ENCODE results near the gene SSR2.

Gene SSR2

DNA sequence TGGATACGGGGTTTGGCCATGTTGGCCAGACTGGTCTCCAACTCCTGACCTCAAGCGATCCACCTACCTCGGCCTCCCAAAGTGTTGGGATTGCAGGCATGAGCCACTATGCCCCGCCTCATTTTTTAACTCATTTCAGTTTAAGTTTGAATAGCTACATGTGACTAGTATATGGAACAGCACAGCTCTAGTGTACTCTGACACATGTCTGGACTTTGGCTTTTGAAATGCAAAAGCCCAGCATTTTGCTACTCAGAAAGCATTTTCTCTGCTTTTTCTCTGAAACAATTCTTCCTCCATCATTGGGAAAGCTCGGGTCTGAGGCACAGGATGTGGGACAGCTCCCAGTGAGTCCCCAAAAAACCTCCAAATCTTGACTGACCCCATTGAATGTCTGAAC is 4.0 kb upstream of the SSR2 start:
- no peaks in the 10 kb centered on the region for H3K36me3 ChIP-seq (ENCODE audit: insufficient read depth)
- no peak overlapping the region for H3K4me2 ChIP-seq
- no peak overlapping the region for H2AFZ ChIP-seq (ENCODE audit: low read depth)
- H3K79me2 ChIP-seq (ENCODE audit: insufficient read depth, low read depth): peaks cover 6% of the 10 kb centered on the region
- H3K4me1 ChIP-seq (ENCODE audit: low read depth, poor library complexity, severe bottlenecking): peaks cover 6% of the 10 kb centered on the region
- H3K27me3 ChIP-seq (ENCODE audit: insufficient read depth, low read depth): no peaks in the 10 kb centered on the region
- no peak overlapping the region for H3K27ac ChIP-seq
- no peak overlapping the region for H3K4me3 ChIP-seq (IDR thresholded peaks at IDR 0.05; ENCODE audit: insufficient read depth, low read depth, low read length)
- TF ChIP-seq, protein P1, sequence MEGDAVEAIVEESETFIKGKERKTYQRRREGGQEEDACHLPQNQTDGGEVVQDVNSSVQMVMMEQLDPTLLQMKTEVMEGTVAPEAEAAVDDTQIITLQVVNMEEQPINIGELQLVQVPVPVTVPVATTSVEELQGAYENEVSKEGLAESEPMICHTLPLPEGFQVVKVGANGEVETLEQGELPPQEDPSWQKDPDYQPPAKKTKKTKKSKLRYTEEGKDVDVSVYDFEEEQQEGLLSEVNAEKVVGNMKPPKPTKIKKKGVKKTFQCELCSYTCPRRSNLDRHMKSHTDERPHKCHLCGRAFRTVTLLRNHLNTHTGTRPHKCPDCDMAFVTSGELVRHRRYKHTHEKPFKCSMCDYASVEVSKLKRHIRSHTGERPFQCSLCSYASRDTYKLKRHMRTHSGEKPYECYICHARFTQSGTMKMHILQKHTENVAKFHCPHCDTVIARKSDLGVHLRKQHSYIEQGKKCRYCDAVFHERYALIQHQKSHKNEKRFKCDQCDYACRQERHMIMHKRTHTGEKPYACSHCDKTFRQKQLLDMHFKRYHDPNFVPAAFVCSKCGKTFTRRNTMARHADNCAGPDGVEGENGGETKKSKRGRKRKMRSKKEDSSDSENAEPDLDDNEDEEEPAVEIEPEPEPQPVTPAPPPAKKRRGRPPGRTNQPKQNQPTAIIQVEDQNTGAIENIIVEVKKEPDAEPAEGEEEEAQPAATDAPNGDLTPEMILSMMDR (conservative IDR thresholded peaks at IDR 0.05; ENCODE audit: low read depth, low read length): no peak
- H4K20me1 ChIP-seq (ENCODE audit: insufficient read depth): no peaks in the 10 kb centered on the region
- H3K9ac ChIP-seq: no peak overlapping the region

DNA sequence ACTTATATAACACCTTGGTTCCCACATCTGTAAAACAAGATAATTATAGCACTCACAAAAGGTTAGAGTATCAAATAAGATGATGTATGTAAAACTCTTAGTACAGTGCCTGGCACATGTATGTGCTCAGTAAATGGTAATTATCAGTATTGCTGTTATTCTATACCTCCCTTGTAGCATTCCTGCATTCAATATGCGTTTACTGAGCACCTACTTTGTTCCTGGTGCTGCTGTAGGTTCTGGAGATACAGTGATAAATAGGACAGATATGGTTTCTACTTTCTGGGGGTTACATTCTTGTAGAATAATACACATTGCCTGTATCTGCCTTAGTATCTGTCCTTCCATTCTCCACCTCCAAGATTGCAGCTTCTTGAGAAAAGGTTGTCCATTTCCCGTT is 1.2 kb upstream of the SSR2 start:
- Histone ChIP-seq H3K27ac (no peak overlapping the region), H2AFZ (ENCODE audit: low read depth) (peak overlapping the region; percentile 1; the same call in 1 of the 2 replicates)

DNA sequence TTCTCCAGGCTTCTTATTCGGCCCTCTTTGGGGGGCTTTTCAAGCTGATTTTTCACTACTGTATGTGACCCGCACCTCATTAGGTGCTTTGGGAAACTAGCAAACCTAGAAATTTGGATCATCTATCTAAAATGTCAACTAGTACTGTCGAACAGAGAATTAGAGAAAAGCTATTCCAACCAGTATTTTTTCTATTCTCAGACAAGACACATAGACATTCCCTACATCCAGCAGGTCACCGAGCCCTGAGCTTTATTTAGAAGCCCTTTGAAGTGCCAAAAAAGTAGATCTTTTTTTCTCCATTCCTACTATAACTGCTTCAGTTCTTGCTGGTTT is 310 bp upstream of the SSR2 start:
- Histone ChIP-seq H3K36me3 (ENCODE audit: insufficient read depth) (peaks cover 28% of the 10 kb centered on the region; the same call in 1 of the 2 replicates), H2AFZ (ENCODE audit: low read depth) (peak overlapping the region; percentile 70), H4K20me1 (ENCODE audit: insufficient read depth) (no peaks in the 10 kb centered on the region), H3K4me3 (IDR thresholded peaks at IDR 0.05; ENCODE audit: insufficient read depth, low read depth, low read length) (peak overlapping the region; percentile 99), H3K27me3 (ENCODE audit: insufficient read depth, low read depth) (no peaks in the 10 kb centered on the region), H3K9ac (peak overlapping the region; percentile 55; the same call in 1 of the 2 replicates), H3K79me2 (ENCODE audit: insufficient read depth, low read depth) (peaks cover 41% of the 10 kb centered on the region), H3K27ac (no peak overlapping the region), H3K4me2 (peak overlapping the region; percentile 73), H3K4me1 (ENCODE audit: low read depth, poor library complexity, severe bottlenecking) (peaks cover 26% of the 10 kb centered on the region)
- TF ChIP-seq, protein P1 (conservative IDR thresholded peaks at IDR 0.05; ENCODE audit: low read depth, low read length): no peak

More for the DNA sequence above, 1.2 kb upstream of the SSR2 start:
- Histone ChIP-seq H3K36me3 (ENCODE audit: insufficient read depth) (peaks cover 22% of the 10 kb centered on the region; the same call in 1 of the 2 replicates), H4K20me1 (ENCODE audit: insufficient read depth) (no peaks in the 10 kb centered on the region), H3K4me2 (no peak overlapping the region), H3K27me3 (ENCODE audit: insufficient read depth, low read depth) (no peaks in the 10 kb centered on the region), H3K9ac (no peak overlapping the region), H3K79me2 (ENCODE audit: insufficient read depth, low read depth) (peaks cover 35% of the 10 kb centered on the region), H3K4me1 (ENCODE audit: low read depth, poor library complexity, severe bottlenecking) (peaks cover 26% of the 10 kb centered on the region), H3K4me3 (IDR thresholded peaks at IDR 0.05; ENCODE audit: insufficient read depth, low read depth, low read length) (no peak overlapping the region)
- TF ChIP-seq, protein P1 (conservative IDR thresholded peaks at IDR 0.05; ENCODE audit: low read depth, low read length): no peak

DNA sequence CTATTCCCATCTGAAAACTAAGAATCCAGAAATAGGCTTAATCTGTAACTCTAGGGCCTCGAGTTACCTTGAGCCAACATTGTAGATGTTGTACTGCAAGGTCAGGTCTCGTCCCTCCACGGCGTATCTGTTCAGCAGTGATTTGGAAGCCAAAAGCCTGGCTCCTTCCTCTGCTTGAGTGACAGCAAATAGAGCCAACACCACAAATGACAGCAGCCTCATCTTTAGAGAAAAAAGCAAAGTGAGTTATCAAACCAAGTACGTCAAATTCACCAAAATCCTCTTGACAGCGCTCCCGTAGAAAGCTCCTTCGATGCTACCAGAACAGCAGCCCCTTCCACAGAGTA is 832 bp downstream of the SSR2 start:
- H3K27ac ChIP-seq: no peak overlapping the region; the same call in 1 of the 2 replicates
- H3K4me1 ChIP-seq (ENCODE audit: low read depth, poor library complexity, severe bottlenecking): peaks cover 26% of the 10 kb centered on the region
- peaks cover 42% of the 10 kb centered on the region for H3K79me2 ChIP-seq (ENCODE audit: insufficient read depth, low read depth)
- H3K9ac ChIP-seq: peak overlapping the region; percentile 55; the same call in 1 of the 2 replicates
- H3K36me3 ChIP-seq (ENCODE audit: insufficient read depth): peaks cover 28% of the 10 kb centered on the region; the same call in 1 of the 2 replicates
- H3K4me2 ChIP-seq: peak overlapping the region; percentile 83
- H4K20me1 ChIP-seq (ENCODE audit: insufficient read depth): no peaks in the 10 kb centered on the region
- H3K4me3 ChIP-seq (IDR thresholded peaks at IDR 0.05; ENCODE audit: insufficient read depth, low read depth, low read length): peak overlapping the region; percentile 99
- TF ChIP-seq, protein P1 (conservative IDR thresholded peaks at IDR 0.05; ENCODE audit: low read depth, low read length): no peak
- peak overlapping the region; percentile 70; the same call in 1 of the 2 replicates for H2AFZ ChIP-seq (ENCODE audit: low read depth)
- H3K27me3 ChIP-seq (ENCODE audit: insufficient read depth, low read depth): no peaks in the 10 kb centered on the region
